CD4-positive, alpha-beta T cell treated with Interleukin-17A for 1 hour (primary cell): ENCODE data around the gene SUPT20H.

Experiments
- DNase-seq: peaks from one replicate; pipeline ENCODE4 v3.0.0-alpha.2; 2020

Gene SUPT20H

DNA sequence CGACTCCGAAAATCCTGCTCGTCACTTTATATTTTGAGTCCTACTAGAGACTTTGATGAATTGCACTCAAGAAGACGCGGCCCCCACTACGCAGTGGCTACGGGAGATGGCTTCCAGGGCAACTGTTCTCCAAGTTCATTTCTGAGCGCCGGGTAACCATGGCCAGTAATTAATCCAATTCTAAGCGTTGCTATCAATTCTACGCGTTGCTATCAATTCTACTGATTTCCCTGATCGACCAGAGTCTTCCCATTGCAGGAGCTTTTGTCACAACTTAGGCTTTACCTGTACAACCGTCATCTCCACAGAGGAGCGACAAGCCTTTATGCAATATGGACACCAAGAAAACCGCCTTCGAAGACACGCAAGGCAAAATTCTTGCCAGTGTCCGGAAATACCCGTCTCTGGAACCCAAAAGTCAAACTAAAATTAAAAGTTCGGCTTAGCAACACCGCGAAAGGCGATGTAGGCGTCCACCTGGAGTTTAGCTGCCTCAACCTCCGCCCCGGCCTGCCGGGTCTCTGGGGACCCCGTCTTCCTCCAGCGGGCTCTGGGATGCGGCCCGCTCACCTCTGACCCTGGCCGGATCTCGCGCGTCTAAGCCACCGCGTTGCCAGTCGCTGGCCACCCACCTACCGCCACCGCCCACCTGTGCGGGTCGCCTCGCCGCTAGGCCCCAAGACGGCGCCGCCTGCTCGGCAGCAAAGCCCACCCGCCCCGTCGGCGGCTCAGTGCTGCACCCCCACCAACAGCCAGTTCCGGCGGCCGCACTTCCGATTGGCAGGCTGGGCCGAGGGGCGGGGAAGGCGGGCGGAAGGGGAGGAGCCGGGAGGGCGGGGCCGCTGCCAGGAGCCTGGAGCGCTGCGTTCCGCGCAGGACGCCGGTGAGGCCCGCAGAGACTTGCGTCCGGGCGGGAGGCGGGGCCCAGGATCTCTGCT is at the start of gene SUPT20H:
Gene SUPT20H (minus strand): TSS at position 779 of the 938 bp plus-strand sequence. CDS start 8,198 bp downstream, outside the sequence.
- DNase-seq = peak; percentile 93

DNA sequence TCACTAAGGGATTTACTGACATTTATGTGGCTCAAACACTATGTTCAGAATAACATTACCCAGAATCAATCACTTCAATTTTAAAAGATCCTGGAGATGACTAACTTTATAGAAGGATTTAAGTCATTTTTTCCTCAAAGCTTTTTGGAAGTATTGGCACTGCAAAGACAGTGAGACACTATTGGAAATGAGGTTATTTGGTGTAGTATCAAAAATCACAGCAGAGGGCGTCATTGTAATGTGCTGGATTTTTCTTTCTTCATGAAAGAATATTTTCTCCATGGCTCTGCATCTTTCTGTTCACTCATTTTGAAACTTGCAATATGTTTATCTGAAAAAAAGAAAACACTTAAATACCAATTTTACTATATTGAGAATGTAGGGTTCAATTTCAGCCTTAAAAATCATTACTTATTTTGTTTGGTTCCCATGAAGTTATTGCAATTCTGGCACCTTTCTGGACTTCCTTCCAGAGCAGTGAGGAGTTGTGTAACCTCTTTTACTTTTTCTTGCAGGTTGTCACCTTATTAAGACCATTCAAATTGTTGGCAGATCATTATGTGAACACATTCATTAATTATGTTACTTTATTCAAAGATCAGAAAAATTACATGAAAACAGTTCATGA is 49.7 kb upstream of the SUPT20H start:
- DNase-seq = no peak

DNA sequence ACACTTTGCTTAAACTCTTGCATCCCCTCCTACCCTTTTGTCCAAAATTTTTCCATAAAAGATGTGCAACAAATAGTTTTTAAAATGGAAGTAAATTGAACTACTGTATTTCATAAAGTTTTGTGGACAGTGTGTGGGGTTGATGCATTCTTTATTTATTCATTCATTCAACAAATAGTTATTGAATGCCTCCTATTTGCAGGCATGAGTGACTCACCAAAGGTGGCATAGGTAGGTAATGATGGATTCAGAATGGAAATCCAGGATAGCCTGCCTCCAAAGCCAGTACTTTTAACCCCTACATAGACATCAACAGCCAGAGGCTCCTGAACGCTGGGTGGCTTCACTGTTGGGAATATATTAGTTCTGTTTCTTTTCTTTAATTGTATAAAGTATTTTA is 48.4 kb upstream of the SUPT20H start:
- no peak for DNase-seq

DNA sequence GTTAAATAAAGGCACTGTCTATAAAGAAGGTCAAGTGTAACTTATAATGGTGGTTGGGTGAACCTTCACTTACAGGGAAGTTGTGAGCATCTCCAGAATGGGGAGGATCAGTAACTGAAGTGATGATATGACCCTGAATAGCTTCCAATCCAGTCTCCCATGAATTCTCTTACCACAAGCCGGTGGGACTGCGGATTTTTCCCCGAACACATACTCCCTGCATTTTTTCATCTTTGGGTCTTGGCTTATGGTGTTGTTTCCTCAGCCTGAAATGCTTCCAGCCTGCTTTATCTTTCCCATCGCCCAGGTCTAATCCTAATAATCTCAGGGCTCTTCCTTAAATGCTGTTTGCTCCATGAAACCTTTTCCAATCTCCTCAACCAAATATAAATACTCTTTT is 48.0 kb upstream of the SUPT20H start:
- no peak for DNase-seq

DNA sequence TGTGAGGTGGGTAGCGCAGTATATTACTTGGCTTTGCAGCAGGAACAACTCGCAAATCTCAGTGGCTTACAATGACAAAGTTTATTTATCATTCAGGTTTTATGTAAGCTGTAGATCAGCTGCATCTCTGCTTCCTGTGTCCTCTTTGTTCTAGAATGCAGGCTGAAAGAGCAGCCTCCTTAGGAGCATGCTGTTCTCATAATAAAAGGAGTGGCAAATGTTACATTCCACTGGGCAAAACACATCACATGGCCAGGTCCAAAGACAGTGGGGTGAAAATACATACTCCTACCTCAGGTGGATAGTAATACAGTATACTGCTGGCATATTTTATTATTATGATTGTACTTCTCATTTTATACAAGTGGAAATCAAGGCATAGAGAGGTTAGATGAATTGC is 47.2 kb upstream of the SUPT20H start:
- no peak for DNase-seq

DNA sequence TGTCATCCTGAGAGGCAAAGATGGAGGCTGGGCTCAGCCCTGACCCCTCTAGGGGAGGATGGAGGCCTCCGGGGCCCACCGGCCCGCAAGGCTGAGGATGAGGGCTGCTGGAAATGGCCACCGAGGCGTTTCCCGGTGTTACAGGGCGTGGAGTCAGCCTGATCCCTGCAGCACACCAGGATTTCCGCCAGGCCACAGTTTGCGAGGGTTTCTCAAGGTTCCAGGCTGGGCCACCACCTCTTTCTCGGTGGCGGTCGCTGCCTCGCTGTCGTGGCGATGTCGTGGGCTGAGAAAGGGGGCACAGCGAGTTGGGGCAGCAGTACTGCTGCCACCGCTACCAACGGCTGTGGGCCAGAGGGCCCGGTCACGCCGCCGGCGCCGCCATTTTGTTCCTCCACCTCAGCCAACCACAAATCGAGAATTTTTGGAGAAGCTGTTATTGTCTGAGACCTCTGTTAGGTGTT is 45.8 kb upstream of the SUPT20H start, which contains the start of gene CSNK1A1L:
Gene CSNK1A1L (minus strand): TSS at position 414 of the 464 bp plus-strand sequence. CDS start 408 bp downstream, at position 6.
- DNase-seq = no peak

DNA sequence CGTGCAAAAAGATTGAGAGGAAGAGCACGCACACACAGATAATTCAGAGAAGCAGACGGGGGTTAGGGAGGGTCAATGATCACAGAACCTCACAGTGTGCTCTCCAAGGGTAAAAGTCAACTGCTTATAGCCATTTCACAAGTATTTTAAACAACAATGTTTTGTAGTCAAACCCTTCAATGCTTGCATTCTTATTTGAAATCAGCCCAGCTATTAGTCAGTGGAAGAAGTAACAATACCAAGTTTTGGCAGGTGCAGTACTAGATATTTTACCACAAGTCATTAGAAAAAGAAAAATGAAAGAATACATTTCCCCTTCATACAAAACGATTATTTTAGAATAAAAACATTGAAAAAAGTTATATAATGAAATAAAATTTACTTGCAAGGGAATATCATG is 43.4 kb upstream of the SUPT20H start:
- no peak for DNase-seq

DNA sequence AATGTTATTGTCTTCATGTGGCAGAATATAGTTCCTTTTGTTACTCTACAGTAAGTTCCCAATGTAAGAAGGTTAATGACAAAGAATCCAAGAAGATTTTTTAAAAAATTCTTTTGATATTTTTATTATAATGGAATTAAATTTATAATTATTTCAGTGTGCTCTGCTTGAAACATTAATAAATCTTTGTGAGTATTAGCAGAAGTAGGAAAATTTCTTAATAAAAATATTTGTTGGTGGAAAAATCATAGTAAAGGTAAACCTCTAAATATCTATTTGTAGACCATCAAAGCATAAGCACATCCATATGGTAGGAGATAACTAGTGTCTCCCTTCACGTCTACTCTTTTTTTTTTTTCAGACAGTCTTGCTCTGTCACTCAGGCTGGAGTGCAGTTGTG is 41.7 kb upstream of the SUPT20H start:
- DNase-seq = no peak

DNA sequence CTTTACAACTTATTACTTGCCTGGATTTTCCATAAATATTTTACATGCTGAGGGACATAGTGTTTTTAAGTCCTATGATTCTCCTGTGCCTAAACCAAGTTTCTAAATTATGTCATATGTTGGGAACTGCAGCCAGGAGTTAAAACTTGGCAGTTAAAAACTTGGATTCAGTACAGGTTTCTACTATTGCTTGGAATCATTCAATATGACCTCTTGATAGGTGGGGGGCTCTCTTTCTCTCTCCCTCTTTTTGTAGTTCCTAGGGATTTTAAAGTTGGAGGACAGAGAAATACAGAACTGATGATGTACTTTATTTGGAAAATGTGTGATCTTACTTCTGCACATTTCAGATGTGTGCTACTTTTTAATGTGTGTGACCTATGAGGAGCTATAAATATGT is 41.2 kb upstream of the SUPT20H start:
- DNase-seq = no peak

DNA sequence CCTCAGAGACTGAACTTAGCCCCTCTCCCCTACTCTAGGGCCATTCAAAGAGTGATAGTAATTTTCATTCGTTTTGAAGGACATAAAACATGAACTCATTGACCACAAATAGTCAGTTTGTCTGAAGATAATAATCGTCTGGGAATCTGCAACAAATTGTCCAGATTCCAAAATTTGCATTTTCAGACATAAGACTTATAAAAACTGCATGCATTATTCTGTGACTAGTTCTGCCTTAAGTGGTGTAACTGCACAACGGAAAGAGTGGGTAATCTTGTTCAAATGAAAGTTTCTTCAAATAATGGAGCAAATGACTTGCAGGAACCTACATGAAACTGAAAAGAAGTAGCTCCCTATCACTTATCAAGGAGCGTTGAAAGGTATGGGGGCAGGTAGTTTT is 37.6 kb upstream of the SUPT20H start:
- no peak for DNase-seq

DNA sequence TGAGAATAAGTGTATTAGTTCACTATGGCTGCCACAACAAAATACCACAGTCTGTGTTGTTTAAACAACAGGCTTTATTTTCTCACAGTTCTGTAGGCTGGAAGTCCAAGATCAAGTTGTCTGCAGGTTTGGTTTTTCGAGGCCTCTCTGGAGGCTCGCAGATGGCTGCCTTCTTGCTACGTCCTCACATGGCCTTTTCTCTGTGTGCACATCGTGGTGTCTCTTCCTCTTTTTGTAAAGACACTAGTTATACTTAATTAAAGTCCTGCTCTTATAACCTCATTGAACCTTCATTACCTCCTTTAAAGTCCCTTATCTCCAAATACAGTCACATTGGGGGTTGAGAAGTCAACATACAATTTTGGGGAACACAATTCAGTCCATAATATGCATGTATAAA is 35.4 kb upstream of the SUPT20H start:
- no peak for DNase-seq

DNA sequence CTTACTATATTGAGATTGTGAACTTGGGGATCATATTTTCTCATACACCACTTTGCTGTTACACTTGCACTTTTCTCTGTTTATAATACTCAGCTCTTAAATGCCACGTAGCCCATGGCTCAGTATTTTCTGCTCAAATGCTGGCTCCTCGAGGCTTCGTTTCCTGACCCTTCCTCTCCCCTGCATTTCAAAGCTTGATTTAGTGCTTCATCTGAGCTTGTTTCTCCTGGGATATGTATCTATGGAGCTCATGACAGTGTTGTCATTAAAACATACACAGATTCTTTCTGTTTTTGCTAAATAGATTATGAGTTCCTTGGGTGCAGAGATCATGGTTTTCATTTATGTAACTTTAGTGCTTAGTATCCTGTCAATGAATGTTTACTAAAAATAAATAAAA is 34.6 kb upstream of the SUPT20H start:
- DNase-seq = no peak

DNA sequence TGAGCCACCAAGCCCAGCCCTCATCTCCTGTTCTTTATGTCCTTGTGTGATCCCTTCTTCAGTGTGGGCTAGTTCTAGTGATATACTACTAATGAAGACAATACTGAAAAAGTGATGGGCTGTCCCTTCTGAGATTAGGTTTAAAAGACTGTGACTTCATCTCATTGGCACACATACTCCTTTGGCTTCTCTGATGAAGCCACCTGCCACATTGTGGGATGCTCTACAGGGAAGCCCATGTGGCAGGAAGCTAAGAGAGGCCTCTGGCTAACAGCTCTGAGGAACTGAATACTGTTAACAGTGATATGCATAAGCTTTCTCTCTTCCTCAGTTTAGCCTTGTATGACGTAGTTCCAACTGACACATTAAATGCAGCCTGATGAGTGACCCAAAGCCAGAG is 32.3 kb upstream of the SUPT20H start:
- DNase-seq = no peak

DNA sequence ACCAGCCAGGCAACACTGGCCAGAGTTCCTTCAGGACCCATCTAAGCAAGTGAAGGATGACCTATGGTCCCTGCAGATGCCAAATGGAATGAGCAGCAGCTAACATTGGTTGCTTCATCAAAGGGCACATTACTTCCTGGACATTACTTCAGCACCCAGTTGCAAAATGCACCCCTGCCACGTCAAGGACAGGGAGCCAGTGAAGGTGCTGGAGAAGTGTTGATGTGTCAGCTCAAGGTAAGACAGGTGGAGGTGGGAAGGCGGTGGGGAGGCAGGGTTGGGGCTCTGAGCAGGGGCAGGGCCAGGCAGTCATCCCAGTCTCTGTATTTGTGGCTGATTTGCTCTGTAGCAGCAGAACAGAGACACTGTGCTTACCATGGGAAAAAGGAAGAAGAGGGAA is 31.4 kb upstream of the SUPT20H start:
- DNase-seq = no peak

DNA sequence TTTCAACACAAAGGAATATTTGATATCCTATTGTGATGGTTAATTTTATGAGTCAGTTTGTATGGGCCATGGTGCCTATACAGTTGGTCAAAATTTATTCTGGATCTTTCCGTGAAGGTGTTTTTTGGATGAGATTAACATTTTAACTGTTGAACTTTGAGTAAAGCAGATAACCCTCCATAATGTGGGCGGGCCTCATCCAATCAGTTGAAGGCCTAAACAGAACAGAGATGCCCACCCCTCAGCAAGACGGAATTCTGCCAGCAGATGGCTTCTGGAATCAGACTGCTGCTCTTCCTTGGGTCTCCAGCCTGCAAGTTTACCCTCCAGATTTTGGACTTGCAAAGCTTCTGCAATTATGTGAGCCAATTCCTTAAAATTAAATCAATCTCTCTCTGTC is 30.0 kb upstream of the SUPT20H start:
- no peak for DNase-seq

DNA sequence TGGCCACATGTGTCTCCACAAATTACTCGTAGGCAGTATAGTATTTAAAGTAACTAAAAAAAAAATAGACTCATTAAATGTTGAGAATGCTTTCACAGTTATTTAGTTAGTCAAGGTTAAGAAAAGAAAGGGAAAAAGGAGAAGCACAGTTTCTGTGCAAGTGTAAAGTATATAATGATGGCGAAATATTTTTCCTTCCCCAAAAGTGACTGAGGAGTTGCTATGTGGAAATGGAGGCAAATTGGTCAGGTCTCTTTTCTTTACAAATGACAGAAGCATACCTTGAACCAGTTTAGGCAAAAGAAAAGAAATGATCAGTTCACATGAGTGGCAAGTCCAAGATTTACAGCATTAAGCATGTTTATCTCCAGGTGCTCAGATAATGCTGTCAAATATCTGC is 28.0 kb upstream of the SUPT20H start:
- no peak for DNase-seq

DNA sequence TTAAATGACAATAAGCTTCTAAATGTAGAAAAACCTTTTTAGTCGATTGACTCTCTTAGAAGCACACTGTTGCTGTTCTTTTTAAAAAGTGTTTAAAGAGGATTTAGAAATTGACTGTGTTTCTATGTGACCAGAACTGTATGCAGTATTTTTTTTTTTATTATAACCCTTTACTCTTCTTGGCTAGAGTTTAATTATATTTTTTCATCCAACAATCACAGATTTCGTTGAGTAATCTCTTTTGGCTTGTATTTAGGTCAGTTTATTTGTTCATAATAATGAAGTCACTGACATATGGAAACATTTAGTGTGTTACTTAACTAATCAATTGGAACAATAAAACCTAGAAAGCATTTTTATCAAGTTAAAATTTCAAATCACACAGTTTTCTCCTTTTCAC is 26.1 kb upstream of the SUPT20H start:
- DNase-seq = no peak

DNA sequence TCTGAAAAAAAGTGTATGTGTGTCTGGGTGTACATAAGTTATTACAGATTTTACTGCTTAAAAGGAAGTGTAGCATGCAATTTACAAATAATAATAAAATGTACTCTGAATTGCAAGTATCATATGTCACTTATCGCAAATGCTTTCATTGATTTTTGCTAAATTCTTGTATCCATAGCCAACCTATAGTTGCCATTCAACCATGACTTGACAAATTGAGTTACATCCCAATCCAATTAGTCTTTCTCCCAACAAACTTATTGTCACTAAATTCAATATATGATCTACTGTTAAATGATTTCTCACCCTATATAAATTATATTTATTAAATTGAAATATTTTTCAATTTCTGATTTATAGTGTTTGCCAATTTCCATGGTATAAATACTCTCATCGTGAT is 17.3 kb upstream of the SUPT20H start:
- no peak for DNase-seq

DNA sequence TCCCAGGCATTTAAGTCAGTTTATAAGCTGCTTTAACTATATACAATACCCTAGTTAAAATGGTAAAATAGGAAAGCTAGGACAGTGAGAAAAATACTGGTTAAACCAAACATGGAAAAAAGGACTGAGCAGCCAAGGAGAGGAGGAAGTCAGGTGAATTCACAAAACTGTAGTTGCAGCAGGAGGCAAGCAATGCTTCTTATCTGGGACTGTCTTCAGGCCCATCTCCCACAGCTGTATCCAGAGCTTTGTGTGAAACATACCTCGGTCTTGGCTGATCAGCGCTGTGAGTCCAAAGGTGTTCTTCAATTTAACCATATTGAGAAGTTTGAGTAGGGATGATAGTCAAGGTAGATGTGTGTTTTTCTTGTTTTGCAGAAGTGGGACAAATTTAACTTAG is 15.7 kb upstream of the SUPT20H start:
- DNase-seq = no peak

DNA sequence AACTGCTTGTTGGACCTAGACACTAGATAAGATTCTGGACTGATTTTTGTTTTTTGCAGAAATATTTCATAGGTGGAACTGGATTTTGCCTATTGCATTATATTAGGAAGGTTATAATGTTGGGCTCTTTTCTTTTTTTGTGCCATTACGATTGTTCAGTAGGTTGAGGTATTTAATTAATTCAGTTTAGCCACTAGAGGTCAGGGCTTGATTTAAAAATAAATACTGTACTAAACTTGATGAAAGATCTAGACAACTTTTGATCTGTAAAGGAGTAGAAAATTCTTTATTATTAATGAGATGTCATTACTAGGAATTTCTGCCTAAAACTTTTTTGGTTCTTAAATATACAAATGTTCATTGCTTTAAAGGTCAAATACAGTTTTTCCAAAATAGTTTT is 15.2 kb upstream of the SUPT20H start:
- peak; percentile 16 for DNase-seq

DNA sequence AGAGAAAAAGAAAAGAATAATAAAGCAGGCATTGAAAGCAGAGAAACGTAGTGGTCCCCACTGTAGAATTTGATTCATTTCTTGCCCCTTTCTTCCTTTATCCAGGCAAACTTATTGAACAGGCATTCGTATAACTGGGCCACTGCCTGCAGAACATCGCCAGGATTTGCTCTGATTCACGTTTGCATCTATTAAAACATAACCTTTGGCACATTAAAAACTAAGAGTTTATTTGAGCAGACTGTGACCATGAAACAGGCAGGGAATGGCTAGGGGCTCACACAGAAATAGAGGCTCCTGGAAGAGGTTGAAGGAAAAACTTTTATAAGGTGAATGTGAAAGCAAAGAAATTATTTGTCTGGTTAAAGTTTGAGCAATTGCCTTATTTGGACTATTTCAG is 12.5 kb upstream of the SUPT20H start:
- no peak for DNase-seq

DNA sequence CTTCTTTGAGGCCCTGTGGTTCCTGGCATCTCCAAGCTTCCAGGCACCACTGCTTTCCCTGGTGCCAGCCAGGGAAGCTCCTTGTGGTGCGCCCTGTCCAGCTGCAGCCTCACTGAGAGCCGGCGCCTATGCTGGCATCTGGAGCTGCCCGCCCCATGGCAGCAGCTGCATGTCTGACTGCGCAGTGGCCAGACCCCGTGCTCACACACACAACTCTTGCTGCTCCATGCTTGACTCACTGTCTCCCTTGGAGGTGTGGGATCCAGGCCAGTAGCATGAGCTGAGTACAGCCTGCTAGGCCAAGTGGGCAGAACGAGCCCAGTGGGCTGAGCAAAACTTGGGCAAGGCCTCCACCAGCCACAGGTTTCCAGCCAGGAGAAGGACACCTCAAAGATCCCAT is 11.5 kb upstream of the SUPT20H start:
- no peak for DNase-seq

DNA sequence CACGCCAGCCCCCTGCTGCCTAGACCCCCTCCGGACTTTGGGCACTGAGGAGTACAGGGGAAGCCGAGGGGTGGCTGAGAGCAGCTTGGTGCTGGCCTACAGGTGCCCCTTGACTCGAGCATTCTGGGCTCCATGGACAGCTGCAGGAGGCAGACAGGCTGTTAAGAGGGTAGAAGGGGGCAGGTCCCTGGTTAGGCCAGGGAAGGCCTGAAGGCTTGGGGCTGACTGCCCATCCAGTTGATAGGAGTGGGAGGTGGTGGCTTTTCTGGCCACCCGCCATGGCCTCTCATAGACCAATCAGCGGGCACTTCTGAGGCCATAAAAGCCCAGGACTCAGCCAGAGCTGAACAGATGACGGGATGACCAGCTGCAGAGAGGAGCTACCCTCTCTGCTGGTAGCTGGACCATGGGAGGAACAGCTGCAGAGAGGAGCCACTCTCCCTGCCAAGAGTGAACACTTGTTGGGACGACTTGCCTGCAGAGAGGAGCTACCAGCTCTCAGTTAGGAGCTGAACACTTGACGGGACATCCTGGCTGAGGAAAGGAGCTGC is 10.7 kb upstream of the SUPT20H start:
- DNase-seq = no peak

DNA sequence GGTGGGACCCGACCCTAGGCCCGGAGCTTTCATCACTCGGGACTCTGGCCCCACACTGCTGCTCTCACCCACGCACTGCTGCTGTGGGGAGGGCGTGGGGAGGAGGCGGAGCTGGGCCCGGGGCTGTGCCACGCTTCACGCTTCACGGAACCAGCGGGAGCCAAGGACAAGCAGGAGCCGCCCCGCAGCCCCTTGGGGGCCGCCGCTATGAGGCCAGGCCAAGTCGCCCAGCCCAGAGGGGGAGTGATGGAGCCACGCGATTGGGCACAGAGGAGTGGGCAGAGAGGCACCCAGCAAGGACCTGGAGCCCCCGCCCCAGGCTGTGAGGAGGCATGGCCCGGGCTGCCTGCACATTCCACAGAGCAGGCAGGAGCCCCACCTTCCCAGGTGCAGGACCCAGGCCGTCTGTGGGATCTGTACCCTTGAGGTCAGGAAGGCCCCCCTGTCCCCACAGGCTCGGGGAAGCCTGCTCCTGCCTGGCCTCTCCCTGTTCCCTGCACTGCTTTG is 10.2 kb upstream of the SUPT20H start:
- no peak for DNase-seq
